Spleen (tissue), 7 donors: Measurements from ENCODE around the gene ERC1.

Experiments used
- POLR2A ChIP-seq, 3 donors: fragments of 450-650 bp; IDR thresholded peaks; one replicate each; pipeline ENCODE4 v1.5.1; 2017; ENCODE audit warnings: antibody characterized with exemption in 3 of 3, mild to moderate bottlenecking in 1 of 3
- POLR2AphosphoS5 ChIP-seq, 3 donors: sonication (generic); formaldehyde crosslinking; IDR thresholded peaks; one replicate each; pipeline ENCODE4 v1.5.1; 2017; ENCODE audit warnings: antibody characterized with exemption in 3 of 3
- TF ChIP-seq, protein P1 (sequence below), 11 experiments: fragments of 200-600 bp in 7 of 11; fragments of 450-650 bp in 4 of 11; sonication (generic) in 4 of 11; IDR thresholded peaks in 8 of 11; conservative IDR thresholded peaks in 3 of 11; 1 replicate in 7 of 11; 2 replicates in 4 of 11; pipeline versions ENCODE4 v1.4.0 to v1.8.0; 2016 to 2021; ENCODE audit warnings: antibody characterized with exemption in 11 of 11, inconsistent platforms in 4 of 11, mild to moderate bottlenecking in 1 of 11
- donor health status: DM: no; HTN: no; CAD: no; lungs with moderate emphysema.
- donor health status: DM: no; HTN: no; CAD: no.
- donor health status: DM: no; HTN: no; CAD: no.

DNA sequence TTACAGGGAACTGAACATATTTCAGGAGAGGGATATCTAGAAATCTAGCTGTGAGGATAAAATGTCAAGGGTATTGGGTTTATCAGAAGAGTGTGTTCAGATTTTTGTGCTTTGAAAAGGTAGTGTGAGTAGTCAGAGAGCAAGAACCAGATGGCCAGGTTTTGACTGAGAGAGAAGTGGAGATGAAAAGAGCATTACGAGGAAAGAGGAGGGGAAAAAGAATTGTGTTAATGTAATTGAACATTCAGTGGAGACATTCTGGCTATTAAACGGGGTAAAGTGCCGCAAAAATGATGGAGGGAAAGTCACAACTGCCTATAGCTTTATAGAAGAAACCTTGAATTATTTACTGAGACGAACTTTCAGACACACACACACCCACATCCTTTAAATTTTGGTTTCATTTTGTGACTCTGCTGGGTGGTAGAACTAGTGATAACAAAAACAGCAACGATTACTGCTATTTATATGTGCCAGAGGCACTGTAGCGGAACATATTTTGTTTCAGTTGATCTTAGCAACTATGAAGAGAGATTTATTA lies 213.6 kb downstream of the ERC1 start:
- TF ChIP-seq, protein P1, sequence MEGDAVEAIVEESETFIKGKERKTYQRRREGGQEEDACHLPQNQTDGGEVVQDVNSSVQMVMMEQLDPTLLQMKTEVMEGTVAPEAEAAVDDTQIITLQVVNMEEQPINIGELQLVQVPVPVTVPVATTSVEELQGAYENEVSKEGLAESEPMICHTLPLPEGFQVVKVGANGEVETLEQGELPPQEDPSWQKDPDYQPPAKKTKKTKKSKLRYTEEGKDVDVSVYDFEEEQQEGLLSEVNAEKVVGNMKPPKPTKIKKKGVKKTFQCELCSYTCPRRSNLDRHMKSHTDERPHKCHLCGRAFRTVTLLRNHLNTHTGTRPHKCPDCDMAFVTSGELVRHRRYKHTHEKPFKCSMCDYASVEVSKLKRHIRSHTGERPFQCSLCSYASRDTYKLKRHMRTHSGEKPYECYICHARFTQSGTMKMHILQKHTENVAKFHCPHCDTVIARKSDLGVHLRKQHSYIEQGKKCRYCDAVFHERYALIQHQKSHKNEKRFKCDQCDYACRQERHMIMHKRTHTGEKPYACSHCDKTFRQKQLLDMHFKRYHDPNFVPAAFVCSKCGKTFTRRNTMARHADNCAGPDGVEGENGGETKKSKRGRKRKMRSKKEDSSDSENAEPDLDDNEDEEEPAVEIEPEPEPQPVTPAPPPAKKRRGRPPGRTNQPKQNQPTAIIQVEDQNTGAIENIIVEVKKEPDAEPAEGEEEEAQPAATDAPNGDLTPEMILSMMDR (IDR thresholded peaks at IDR 0.05 in 8 of 11, conservative IDR thresholded peaks at IDR 0.05 in 3 of 11), result no peak
- TF ChIP-seq POLR2A (IDR thresholded peaks at IDR 0.05), result no peak
- no peak for TF ChIP-seq POLR2AphosphoS5 (IDR thresholded peaks at IDR 0.05)
